HCT116 (cell line): ENCODE results near the gene CDCP1. TPM values are rescaled to one million over a fixed set of nuclear protein-coding genes. Genes with fewer than 3 reads are reported as not detected.
A peak's percentile ranks its signal among the peaks of the same experiment; 100 is the strongest.

Source experiments
- ATAC-seq: fragments of 200-7000 bp; cut with Tn5 transposase; 2 replicates; pipeline ENCODE4 v1.9.1; 2020; ENCODE audit warnings: mild to moderate bottlenecking, moderate library complexity
- BruUV-seq: library from RNA; stranded (reverse); fragments of 400-500 nt; replicated peaks from 2 replicates; lab custom pipeline; 2021; lab: Mats Ljungman, UMichigan
- CTCF ChIA-PET: fragments of 300-600 bp; sonication (Branson Sonifier 250); formaldehyde crosslinking; loops from one replicate; lab custom pipeline; 2021; ENCODE audit warnings: antibody characterized with exemption; lab: Charles Lee
- POLR2A ChIA-PET: fragments of 300-600, 350-600 bp; sonication (Branson Sonifier 250); formaldehyde crosslinking; loops from one replicate; lab custom pipeline; 2021; ENCODE audit warnings: antibody characterized with exemption; lab: Charles Lee
- RAD21 ChIA-PET, 2 experiments: fragments of 300-600 bp; sonication (Branson Sonifier 250); formaldehyde crosslinking; loops; one replicate each; lab custom pipeline; 2023; ENCODE audit warnings: low total read pairs in 2 of 2; ENCODE audit not compliant: uncharacterized antibody in 2 of 2, unreplicated experiment in 2 of 2, low non-redundant PET in 1 of 2; lab: Charles Lee
- DNase-seq: peaks from one replicate; pipeline ENCODE4 v3.0.0-alpha.2; 2010; ENCODE audit warnings: low read depth, low spot score
- H2AFZ ChIP-seq: fragments of 200-600 bp; shearing (Covaris generic), sonication (generic); 2 replicates; pipeline ENCODE4 v1.6.1; 2017; ENCODE audit warnings: low read depth, mixed run types, mixed read lengths, antibody characterized with exemption, low read length; ENCODE audit not compliant: poor library complexity, severe bottlenecking
- H3K27ac ChIP-seq: 2 replicates; pipeline ENCODE4 v1.5.1; 2012; ENCODE audit warnings: low read depth, low read length
- H3K27me3 ChIP-seq: fragments of 200-600 bp; sonication (generic); 2 replicates; pipeline ENCODE4 v1.6.1; 2016; ENCODE audit warnings: mixed run types, low read length, mixed read lengths; ENCODE audit not compliant: insufficient read depth
- H3K36me3 ChIP-seq, 2 experiments: fragments of 200-500 bp in 1 of 2; fragments of 200-600 bp in 1 of 2; sonication (Bioruptor generic) in 1 of 2; sonication (generic) in 1 of 2; 2 replicates each; pipeline versions ENCODE4 v1.5.1 to v1.6.1; 2014 to 2016; ENCODE audit warnings: low read length in 2 of 2, inconsistent platforms in 1 of 2, mixed read lengths in 1 of 2, mixed run types in 1 of 2; ENCODE audit not compliant: insufficient read depth in 2 of 2, control insufficient read depth in 1 of 2
- H3K4me1 ChIP-seq, 2 experiments: fragments of 200-600 bp in 1 of 2; sonication (generic) in 1 of 2; 2 replicates each; pipeline versions ENCODE4 v1.5.1 to v1.6.1; 2012 to 2017; ENCODE audit warnings: low read length in 2 of 2, inconsistent platforms in 1 of 2, mild to moderate bottlenecking in 1 of 2, mixed read lengths in 1 of 2, mixed run types in 1 of 2, moderate library complexity in 1 of 2; ENCODE audit not compliant: insufficient read depth in 2 of 2, control insufficient read depth in 1 of 2
- H3K4me2 ChIP-seq: fragments of 200-600 bp; sonication (generic); 2 replicates; pipeline ENCODE4 v1.6.1; 2017; ENCODE audit warnings: mixed run types, low read length, mixed read lengths
- H3K4me3 ChIP-seq, 2 experiments: fragments of 200-600 bp in 1 of 2; sonication (generic) in 1 of 2; replicated peaks in 1 of 2; 2 replicates each; pipeline ENCODE4 v1.5.1; 2011 to 2016; ENCODE audit warnings: low read length in 2 of 2, control low read depth in 1 of 2, low read depth in 1 of 2, mild to moderate bottlenecking in 1 of 2, mixed read lengths in 1 of 2, mixed run types in 1 of 2
- H3K79me2 ChIP-seq: fragments of 200-600 bp; sonication (generic); 2 replicates; pipeline ENCODE4 v1.6.1; 2017; ENCODE audit warnings: mild to moderate bottlenecking, mixed run types, low read length, moderate library complexity, mixed read lengths; ENCODE audit not compliant: insufficient read depth
- H3K9ac ChIP-seq: fragments of 200-600 bp; sonication (generic); 2 replicates; pipeline ENCODE4 v1.6.1; 2016; ENCODE audit warnings: low read length, mixed read lengths
- H3K9me2 ChIP-seq: fragments of 200-600 bp; sonication (generic), shearing (Covaris generic); 2 replicates; pipeline ENCODE4 v1.6.1; 2017; ENCODE audit warnings: mixed run types, mild to moderate bottlenecking, moderate library complexity; ENCODE audit not compliant: insufficient read depth
- H3K9me3 ChIP-seq, 2 experiments: fragments of 200-500 bp in 1 of 2; fragments of 200-600 bp in 1 of 2; sonication (Bioruptor generic) in 1 of 2; sonication (generic) in 1 of 2; 2 replicates each; pipeline ENCODE4 v1.6.1; 2014 to 2017; ENCODE audit warnings: low read length in 2 of 2, mixed read lengths in 2 of 2, inconsistent platforms in 1 of 2, low read depth in 1 of 2, mild to moderate bottlenecking in 1 of 2, mixed run types in 1 of 2, moderate library complexity in 1 of 2; ENCODE audit not compliant: control insufficient read depth in 1 of 2, insufficient read depth in 1 of 2
- H4K20me1 ChIP-seq: fragments of 200-600 bp; sonication (generic), shearing (Covaris generic); 2 replicates; pipeline ENCODE4 v1.6.1; 2017; ENCODE audit warnings: mixed run types, mild to moderate bottlenecking, moderate library complexity; ENCODE audit not compliant: insufficient read depth
- CBX3 ChIP-seq: IDR thresholded peaks from 2 replicates; pipeline ENCODE4 v1.6.1; 2012; ENCODE audit warnings: low read depth
- SP1 ChIP-seq: IDR thresholded peaks from 2 replicates; pipeline ENCODE4 v1.6.1; 2012; ENCODE audit warnings: low read depth
- ZNF274 ChIP-seq: fragments of 200-500 bp; sonication (Bioruptor generic); IDR thresholded peaks from 2 replicates; pipeline ENCODE4 v1.6.1; 2014; ENCODE audit warnings: mild to moderate bottlenecking, low read depth, low read length, inconsistent platforms
- intact Hi-C: fragments of 100-400 bp; cut with micrococcal nuclease; formaldehyde crosslinking; loops from 2 replicates; pipeline ENCODE4 v1.10.0; 2022
- total RNA-seq: library from RNA; stranded (reverse); gene quantifications from one replicate; pipeline ENCODE4 v1.2.1, GENCODE V29; 2021; ENCODE audit not compliant: unreplicated experiment
- TF ChIP-seq, protein P1 (sequence below), 3 experiments: fragments of 200-600 bp in 1 of 3; sonication (generic) in 1 of 3; IDR thresholded peaks in 2 of 3; conservative IDR thresholded peaks in 1 of 3; 2 replicates each; pipeline ENCODE4 v1.5.1; 2012 to 2017; ENCODE audit warnings: low read depth in 2 of 3, low read length in 2 of 3, antibody characterized with exemption in 1 of 3, borderline replicate concordance in 1 of 3, control low read depth in 1 of 3, mild to moderate bottlenecking in 1 of 3, mixed read lengths in 1 of 3, mixed run types in 1 of 3, moderate library complexity in 1 of 3; ENCODE audit not compliant: insufficient read depth in 1 of 3

CDCP1 gene
- total RNA-seq, 1 experiment from 2014 or later, result 196 TPM

DNA sequence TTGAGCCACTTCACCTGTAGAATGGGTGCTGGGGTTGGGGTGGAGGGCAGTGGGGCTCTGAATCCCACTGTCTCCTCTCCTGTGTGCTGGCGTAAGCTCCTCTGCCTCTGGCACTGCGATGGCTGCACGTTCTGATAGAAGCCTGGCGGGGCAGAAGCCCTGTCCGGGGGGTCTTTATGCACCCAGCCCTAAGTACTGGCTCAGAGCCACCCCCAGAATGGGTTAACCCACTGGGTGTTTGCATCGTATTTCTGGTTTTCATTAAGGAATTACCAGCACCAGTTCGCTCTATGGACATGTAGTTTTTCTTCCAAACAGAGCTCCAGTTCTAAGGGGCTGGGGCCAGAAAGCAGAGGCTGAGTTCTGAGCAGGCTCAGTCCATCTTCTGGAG is 37.7 kb upstream of the CDCP1 start:
- peak overlapping the region; percentile 65; the same call in 1 of the 2 replicates for H3K4me2 ChIP-seq
- TF ChIP-seq, protein P1, sequence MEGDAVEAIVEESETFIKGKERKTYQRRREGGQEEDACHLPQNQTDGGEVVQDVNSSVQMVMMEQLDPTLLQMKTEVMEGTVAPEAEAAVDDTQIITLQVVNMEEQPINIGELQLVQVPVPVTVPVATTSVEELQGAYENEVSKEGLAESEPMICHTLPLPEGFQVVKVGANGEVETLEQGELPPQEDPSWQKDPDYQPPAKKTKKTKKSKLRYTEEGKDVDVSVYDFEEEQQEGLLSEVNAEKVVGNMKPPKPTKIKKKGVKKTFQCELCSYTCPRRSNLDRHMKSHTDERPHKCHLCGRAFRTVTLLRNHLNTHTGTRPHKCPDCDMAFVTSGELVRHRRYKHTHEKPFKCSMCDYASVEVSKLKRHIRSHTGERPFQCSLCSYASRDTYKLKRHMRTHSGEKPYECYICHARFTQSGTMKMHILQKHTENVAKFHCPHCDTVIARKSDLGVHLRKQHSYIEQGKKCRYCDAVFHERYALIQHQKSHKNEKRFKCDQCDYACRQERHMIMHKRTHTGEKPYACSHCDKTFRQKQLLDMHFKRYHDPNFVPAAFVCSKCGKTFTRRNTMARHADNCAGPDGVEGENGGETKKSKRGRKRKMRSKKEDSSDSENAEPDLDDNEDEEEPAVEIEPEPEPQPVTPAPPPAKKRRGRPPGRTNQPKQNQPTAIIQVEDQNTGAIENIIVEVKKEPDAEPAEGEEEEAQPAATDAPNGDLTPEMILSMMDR (IDR thresholded peaks at IDR 0.05 in 2 of 3, conservative IDR thresholded peaks at IDR 0.05 in 1 of 3; ENCODE audit: borderline replicate concordance in 1 of 3, insufficient read depth in 1 of 3, low read depth in 2 of 3, low read length in 2 of 3), result no peak
- no peak for TF ChIP-seq CBX3
- TF ChIP-seq ZNF274, result no peak
- no peak for TF ChIP-seq SP1
- TF ChIP-seq, all 23 proteins: peak for 0
- CTCF ChIA-PET, result no interaction called here
- Histone ChIP-seq H4K20me1 (no peaks in the 10 kb centered on the region), H3K4me1 (peaks cover 14 to 30% of the 10 kb centered on the region in 2 experiments; a peak in 3 of 4 replicates), H3K4me3 (no peak overlapping the region), H3K36me3 (no peaks in the 10 kb centered on the region), H3K9me2 (no peaks in the 10 kb centered on the region), H2AFZ (peak overlapping the region; percentile 83), H3K79me2 (no peaks in the 10 kb centered on the region), H3K9ac (0 out of 2 replicates have a peak overlapping the region, but pooled peaks have one; percentile 21), H3K27ac (no peak overlapping the region), H3K27me3 (no peaks in the 10 kb centered on the region), H3K9me3 (no peaks in the 10 kb centered on the region)
- no peak for ATAC-seq
- POLR2A ChIA-PET, result interaction anchor here (0.9 to 2.5 kb wide), 3 partner anchors 12 to 45 kb away, joined by 4 to 9 read pairs (median 4); no protein-coding TSS in a partner anchor
- intact Hi-C loops, result loop anchor here (1.0 kb wide), 1 partner anchor 35 kb away; no protein-coding TSS in a partner anchor
- no TSS peak for BruUV-seq
- no peak for DNase-seq
- RAD21 ChIA-PET, result no interaction called here
